ENCODE data around the gene AP4E1.
"Not testable (repeated sequence)": the region's sequence is repeated elsewhere in the genome, so short reads cannot be mapped to it uniquely, and the experiment has no call there.

AP4E1 gene

GRCh38 chr15:51030649-51031316 is 122.3 kb downstream of the AP4E1 start:
- no peak for DNase-seq

- DNase-seq = not testable (repeated sequence)
Measured at GRCh38 chr15:51037474-51037873, 129.0 kb downstream of the AP4E1 start.

GRCh38 chr15:51038162-51038973 is 129.9 kb downstream of the AP4E1 start:
- no peak for DNase-seq

GRCh38 chr15:51038974-51039319 is 130.5 kb downstream of the AP4E1 start:
- no peak for DNase-seq

GRCh38 chr15:51044037-51044727 is 135.7 kb downstream of the AP4E1 start:
- no peak for DNase-seq

GRCh38 chr15:51046016-51046415 is 137.5 kb downstream of the AP4E1 start:
- no peak for DNase-seq

- no peak for DNase-seq
Measured at GRCh38 chr15:51046799-51047449, 138.4 kb downstream of the AP4E1 start.

- no peak for DNase-seq
Measured at GRCh38 chr15:51048308-51048707, 139.8 kb downstream of the AP4E1 start.

GRCh38 chr15:51049081-51049480 is 140.6 kb downstream of the AP4E1 start:
- no peak for DNase-seq

- no peak for DNase-seq
Measured at GRCh38 chr15:51051776-51052175, 143.3 kb downstream of the AP4E1 start.

GRCh38 chr15:51053571-51053970 is 145.1 kb downstream of the AP4E1 start:
- DNase-seq = no peak

GRCh38 chr15:51054535-51054934 is 146.1 kb downstream of the AP4E1 start:
- DNase-seq = no peak

Measured in activated CD4-positive, alpha-beta T cell treated with anti-CD3 and anti-CD28 coated beads, Interleukin-2, amount 50 U/mL, for 16 hours (primary cell).